K562 (cell line): Measurements from ENCODE around the gene TRIOBP. TPM values are rescaled to one million over a fixed set of nuclear protein-coding genes. Genes with fewer than 3 reads are reported as not detected.

Experiments
- HIVEP1 ChIP-seq: fragments of 250-450 bp; sonication (Bioruptor Pico); IDR thresholded peaks from 2 replicates; pipeline ENCODE4 v1.4.0; 2020; ENCODE audit warnings: mild to moderate bottlenecking
- HNRNPL ChIP-seq: fragments of 200-400 bp; formaldehyde crosslinking; IDR thresholded peaks from 2 replicates; pipeline ENCODE4 v1.6.1; 2017; ENCODE audit warnings: low read depth, mild to moderate bottlenecking, low read length
- MBD2 ChIP-seq: sonication (generic); IDR thresholded peaks from 2 replicates; pipeline ENCODE4 v1.6.1; 2016; ENCODE audit warnings: low read depth, borderline replicate concordance
- MYC ChIP-seq, 2 experiments: fragments of 250-450 bp in 1 of 2; sonication (Bioruptor Pico) in 1 of 2; IDR thresholded peaks; 2 replicates each; pipeline versions ENCODE4 v1.5.1 to v1.6.1; 2012 to 2021; ENCODE audit warnings: low read depth in 2 of 2, borderline replicate concordance in 1 of 2, improper control_type of control experiment in 1 of 2, low read length in 1 of 2, mild to moderate bottlenecking in 1 of 2, moderate library complexity in 1 of 2
- RBBP5 ChIP-seq: fragments of 200-600 bp; sonication (generic); IDR thresholded peaks from 2 replicates; pipeline ENCODE4 v1.6.1; 2012; ENCODE audit warnings: borderline replicate concordance, mild to moderate bottlenecking, low read length, control low read depth, inconsistent platforms; ENCODE audit not compliant: insufficient read depth, poor library complexity, severe bottlenecking
- polyA plus RNA-seq, 8 experiments: library from polyadenylated mRNA; depleted of rRNA in 4 of 8; stranded (reverse) in 5 of 8; unstranded in 3 of 8; fragments of >200 nt; fragmentation: Nextera tagmentation in 2 of 8; fragmentation: Illumina TruSeq in 1 of 8; extraction: Ambion mirVana in 2 of 8; extraction: Trizol in 1 of 8; gene quantifications; 2 replicates each; pipeline versions ENCODE4 v1.2.1 to v1.2.3, GENCODE V29; 2011 to 2014; ENCODE audit warnings: inconsistent platforms in 1 of 8, missing spikeins in 1 of 8
- total RNA-seq, 7 experiments: library from RNA; depleted of rRNA in 6 of 7; stranded (reverse); fragments of >200 nt in 6 of 7; fragmentation: Illumina TruSeq in 2 of 7; extraction: Trizol in 2 of 7; gene quantifications; 2 replicates each; pipeline versions ENCODE4 v1.2.1 to v1.2.3, GENCODE V29; 2011 to 2021; ENCODE audit warnings: low replicate concordance in 1 of 7
- TF ChIP-seq, protein P1 (sequence below): fragments of 450-650 bp; IDR thresholded peaks from 2 replicates; pipeline ENCODE4 v1.6.1; 2016; ENCODE audit warnings: low read depth

The TRIOBP gene
- total and polyA plus RNA-seq, 9 of the 15 experiments (the other 6 are each of a cell fraction or from before 2014, with no cell fraction given) = 0.24 to 13.8 (median 5.5) TPM

DNA sequence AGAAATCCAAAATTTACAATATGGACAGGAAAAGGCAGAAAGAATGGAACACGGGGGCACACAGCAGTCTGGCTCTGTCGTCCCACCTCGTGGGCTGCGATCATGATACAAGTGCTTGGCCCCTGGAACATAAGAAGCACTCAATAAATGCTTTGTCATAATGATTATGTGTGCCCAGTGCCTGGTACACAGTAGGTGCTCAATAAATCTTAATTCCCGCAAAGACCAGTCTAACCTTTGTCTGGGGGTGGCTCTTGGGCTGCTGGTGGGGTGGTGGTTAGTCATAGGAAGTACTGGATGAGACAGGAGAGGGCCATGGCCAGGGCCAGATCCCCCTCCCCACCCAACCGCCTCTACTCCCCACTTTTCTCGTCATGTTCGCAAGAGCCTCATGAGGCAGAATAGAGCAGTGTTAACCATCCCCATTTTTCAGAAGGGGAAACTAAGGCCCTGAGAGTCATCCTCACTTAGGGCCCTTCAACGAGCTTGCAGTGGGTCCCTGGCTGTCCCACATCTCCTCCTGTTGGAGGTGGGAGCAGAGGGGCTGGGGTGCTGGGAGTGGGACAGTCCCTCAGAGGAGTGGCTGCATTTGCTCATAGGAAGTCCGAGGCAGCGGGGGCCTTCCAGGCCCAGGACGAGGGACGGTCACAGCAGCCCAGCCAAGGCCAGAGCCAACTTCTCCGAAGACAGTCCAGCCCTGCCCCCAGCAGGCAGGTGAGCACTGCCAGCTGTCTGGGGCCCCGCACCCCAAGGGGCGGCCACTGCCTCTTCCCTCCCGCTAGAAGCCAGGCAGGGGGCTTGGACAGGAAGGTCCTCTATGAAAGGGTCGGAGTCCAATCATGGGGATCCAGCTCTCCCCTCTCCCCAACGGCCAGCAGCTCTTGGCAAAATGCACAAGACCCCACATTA, 36.1 kb downstream of the TRIOBP start (continued):
- no peak for TF ChIP-seq HNRNPL
- TF ChIP-seq MBD2 = no peak
- no peak for TF ChIP-seq MYC (IDR thresholded peaks at IDR 0.05; ENCODE audit: low read depth, low read length)
- TF ChIP-seq MYC (CRISPR knock-in tag; IDR thresholded peaks at IDR 0.05; ENCODE audit: borderline replicate concordance, low read depth) = no peak
- TF ChIP-seq, protein P1, sequence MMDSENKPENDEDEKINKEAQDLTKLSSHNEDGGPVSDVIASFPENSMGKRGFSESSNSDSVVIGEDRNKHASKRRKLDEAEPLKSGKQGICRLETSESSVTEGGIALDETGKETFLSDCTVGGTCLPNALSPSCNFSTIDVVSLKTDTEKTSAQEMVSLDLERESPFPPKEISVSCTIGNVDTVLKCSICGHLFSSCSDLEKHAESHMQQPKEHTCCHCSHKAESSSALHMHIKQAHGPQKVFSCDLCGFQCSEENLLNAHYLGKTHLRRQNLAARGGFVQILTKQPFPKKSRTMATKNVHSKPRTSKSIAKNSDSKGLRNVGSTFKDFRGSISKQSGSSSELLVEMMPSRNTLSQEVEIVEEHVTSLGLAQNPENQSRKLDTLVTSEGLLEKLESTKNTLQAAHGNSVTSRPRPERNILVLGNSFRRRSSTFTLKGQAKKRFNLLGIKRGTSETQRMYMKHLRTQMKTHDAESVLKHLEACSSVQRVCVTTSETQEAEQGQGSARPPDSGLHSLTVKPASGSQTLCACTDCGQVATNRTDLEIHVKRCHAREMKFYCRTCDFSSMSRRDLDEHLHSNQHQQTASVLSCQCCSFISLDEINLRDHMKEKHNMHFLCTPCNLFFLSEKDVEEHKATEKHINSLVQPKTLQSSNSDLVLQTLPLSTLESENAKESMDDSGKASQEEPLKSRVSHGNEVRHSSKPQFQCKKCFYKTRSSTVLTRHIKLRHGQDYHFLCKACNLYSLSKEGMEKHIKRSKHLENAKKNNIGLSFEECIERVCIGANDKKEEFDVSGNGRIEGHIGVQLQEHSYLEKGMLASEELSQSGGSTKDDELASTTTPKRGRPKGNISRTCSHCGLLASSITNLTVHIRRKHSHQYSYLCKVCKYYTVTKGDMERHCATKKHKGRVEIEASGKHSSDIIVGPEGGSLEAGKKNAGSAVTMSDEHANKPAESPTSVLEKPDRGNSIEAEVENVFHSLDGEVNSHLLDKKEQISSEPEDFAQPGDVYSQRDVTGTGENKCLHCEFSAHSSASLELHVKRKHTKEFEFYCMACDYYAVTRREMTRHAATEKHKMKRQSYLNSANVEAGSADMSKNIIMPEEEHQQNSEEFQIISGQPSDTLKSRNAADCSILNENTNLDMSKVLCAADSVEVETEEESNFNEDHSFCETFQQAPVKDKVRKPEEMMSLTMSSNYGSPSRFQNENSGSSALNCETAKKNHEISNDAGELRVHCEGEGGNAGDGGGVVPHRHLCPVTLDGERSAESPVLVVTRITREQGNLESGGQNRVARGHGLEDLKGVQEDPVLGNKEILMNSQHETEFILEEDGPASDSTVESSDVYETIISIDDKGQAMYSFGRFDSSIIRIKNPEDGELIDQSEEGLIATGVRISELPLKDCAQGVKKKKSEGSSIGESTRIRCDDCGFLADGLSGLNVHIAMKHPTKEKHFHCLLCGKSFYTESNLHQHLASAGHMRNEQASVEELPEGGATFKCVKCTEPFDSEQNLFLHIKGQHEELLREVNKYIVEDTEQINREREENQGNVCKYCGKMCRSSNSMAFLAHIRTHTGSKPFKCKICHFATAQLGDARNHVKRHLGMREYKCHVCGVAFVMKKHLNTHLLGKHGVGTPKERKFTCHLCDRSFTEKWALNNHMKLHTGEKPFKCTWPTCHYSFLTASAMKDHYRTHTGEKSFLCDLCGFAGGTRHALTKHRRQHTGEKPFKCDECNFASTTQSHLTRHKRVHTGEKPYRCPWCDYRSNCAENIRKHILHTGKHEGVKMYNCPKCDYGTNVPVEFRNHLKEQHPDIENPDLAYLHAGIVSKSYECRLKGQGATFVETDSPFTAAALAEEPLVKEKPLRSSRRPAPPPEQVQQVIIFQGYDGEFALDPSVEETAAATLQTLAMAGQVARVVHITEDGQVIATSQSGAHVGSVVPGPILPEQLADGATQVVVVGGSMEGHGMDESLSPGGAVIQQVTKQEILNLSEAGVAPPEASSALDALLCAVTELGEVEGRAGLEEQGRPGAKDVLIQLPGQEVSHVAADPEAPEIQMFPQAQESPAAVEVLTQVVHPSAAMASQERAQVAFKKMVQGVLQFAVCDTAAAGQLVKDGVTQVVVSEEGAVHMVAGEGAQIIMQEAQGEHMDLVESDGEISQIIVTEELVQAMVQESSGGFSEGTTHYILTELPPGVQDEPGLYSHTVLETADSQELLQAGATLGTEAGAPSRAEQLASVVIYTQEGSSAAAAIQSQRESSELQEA = no peak
- TF ChIP-seq HIVEP1 (CRISPR knock-in tag) = no peak
- no peak for TF ChIP-seq RBBP5
